SU-DHL-6 (cell line): ENCODE results near the gene RNF181.

Experiments
- CTCF ChIP-seq: fragments of 200-600 bp; sonication (generic); IDR thresholded peaks from one replicate; pipeline ENCODE4 v1.5.1; 2017; ENCODE audit warnings: antibody characterized with exemption, mild to moderate bottlenecking, low read length, moderate library complexity; ENCODE audit not compliant: insufficient read depth, poor library complexity, severe bottlenecking
- EZH2phosphoT487 ChIP-seq: fragments of 200-600 bp; sonication (generic), shearing (Covaris generic); conservative IDR thresholded peaks from 2 replicates; pipeline ENCODE4 v1.6.1; 2018; ENCODE audit warnings: mild to moderate bottlenecking, antibody characterized with exemption, low read length, moderate library complexity, mixed read lengths

- TF ChIP-seq CTCF (no peak), EZH2phosphoT487 (no peak)
These were observed 9.8 kb upstream of the RNF181 start for GRCh38 chr2:85585781-85586105.
